ENCODE results near the gene KHDC1L.

The KHDC1L gene

DNA sequence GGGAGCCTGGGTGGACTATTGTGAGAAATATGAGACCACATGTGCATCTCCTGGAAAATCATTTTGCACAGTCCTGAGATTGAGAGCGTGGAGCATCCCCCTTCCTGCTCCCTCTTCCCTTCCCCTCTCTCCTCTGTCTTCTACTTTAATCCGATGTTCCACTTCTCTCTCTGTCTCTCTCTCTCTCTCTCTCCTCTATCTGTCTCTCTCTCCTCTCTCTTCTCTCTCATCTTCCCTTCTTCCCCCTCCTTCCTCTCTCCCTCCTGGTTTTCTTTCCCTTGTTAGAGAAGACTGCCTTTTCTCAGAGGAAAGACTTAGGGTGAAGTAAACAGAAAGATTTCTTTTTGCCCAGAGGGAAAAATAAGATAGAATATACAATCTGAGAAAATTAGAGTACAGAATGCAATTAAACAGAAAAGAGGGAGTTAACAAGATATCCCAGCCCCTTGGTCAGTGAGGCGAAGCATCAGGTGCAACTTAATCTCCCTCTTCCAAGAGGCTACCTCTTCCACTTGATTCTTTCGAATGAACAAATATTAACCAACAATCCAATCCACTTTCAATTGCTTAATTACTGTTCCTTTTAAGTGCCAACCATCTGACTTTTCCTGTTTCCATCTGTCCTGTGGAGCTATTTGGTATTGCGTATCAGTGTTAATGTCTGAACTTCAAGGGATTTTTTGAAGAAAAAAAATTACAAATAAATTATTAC is 23.1 kb upstream of the KHDC1L start:
- Histone ChIP-seq H3K4me3 (replicated peaks; ENCODE audit: insufficient read depth, low read length) (no peak overlapping the region), H3K27ac (replicated peaks) (no peak overlapping the region), H3K27me3 (ENCODE audit: insufficient read depth, poor library complexity, severe bottlenecking) (peaks cover 19% of the 10 kb centered on the region)
- TF ChIP-seq, protein P1, sequence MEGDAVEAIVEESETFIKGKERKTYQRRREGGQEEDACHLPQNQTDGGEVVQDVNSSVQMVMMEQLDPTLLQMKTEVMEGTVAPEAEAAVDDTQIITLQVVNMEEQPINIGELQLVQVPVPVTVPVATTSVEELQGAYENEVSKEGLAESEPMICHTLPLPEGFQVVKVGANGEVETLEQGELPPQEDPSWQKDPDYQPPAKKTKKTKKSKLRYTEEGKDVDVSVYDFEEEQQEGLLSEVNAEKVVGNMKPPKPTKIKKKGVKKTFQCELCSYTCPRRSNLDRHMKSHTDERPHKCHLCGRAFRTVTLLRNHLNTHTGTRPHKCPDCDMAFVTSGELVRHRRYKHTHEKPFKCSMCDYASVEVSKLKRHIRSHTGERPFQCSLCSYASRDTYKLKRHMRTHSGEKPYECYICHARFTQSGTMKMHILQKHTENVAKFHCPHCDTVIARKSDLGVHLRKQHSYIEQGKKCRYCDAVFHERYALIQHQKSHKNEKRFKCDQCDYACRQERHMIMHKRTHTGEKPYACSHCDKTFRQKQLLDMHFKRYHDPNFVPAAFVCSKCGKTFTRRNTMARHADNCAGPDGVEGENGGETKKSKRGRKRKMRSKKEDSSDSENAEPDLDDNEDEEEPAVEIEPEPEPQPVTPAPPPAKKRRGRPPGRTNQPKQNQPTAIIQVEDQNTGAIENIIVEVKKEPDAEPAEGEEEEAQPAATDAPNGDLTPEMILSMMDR (IDR thresholded peaks at IDR 0.05; ENCODE audit: insufficient read depth, low read length), result no peak
- TF ChIP-seq GABPA (IDR thresholded peaks at IDR 0.05; ENCODE audit: low read depth) (no peak), POLR2AphosphoS5 (IDR thresholded peaks at IDR 0.05; ENCODE audit: low read depth) (no peak), REST (IDR thresholded peaks at IDR 0.05; ENCODE audit: insufficient replicate concordance, low read depth) (no peak), SPI1 (IDR thresholded peaks at IDR 0.05; ENCODE audit: borderline replicate concordance, low read depth) (no peak)
- no peak for DNase-seq (ENCODE audit: low read depth in 1 of 2, low spot score in 1 of 2)

DNA sequence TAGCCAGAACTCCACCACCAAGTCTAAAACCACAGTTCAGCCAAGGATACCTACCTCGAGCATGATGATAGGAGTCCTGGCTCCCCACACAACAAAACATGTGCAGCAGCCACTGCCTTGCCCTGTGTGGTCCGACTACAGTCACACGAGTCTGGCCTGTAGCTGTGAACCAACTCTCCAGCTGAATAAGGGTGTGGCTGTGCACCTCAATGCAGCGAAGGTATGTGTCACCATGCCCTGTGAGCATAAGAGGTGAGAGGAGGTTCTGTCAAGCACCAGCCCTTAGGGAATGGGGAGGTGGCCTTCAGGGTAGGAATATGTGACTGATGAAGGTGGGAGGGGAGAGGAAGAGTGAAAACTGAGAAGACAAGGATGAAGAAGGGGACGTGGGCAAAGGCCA is 16.7 kb upstream of the KHDC1L start:
- DNase-seq (ENCODE audit: low read depth in 1 of 2, low spot score in 1 of 2), result no peak
- TF ChIP-seq SPI1 (IDR thresholded peaks at IDR 0.05; ENCODE audit: borderline replicate concordance, low read depth), result no peak
- TF ChIP-seq POLR2AphosphoS5 (IDR thresholded peaks at IDR 0.05; ENCODE audit: low read depth), result no peak
- TF ChIP-seq REST (IDR thresholded peaks at IDR 0.05; ENCODE audit: insufficient replicate concordance, low read depth), result no peak
- TF ChIP-seq, protein P1 (IDR thresholded peaks at IDR 0.05; ENCODE audit: insufficient read depth, low read length), result no peak

GRCh38 chr6:73240730-73241129 is 15.4 kb upstream of the KHDC1L start:
- DNase-seq (ENCODE audit: low read depth in 1 of 2, low spot score in 1 of 2), result no peak
- TF ChIP-seq SPI1 (IDR thresholded peaks at IDR 0.05; ENCODE audit: borderline replicate concordance, low read depth), result no peak
- no peak for TF ChIP-seq POLR2AphosphoS5 (IDR thresholded peaks at IDR 0.05; ENCODE audit: low read depth)
- TF ChIP-seq REST (IDR thresholded peaks at IDR 0.05; ENCODE audit: insufficient replicate concordance, low read depth), result no peak
- TF ChIP-seq GABPA (IDR thresholded peaks at IDR 0.05; ENCODE audit: low read depth), result no peak
- TF ChIP-seq, protein P1 (IDR thresholded peaks at IDR 0.05; ENCODE audit: insufficient read depth, low read length), result no peak
- peaks cover 2% of the 10 kb centered on the region for H3K27me3 ChIP-seq (ENCODE audit: insufficient read depth, poor library complexity, severe bottlenecking)
- H3K27ac ChIP-seq (replicated peaks), result no peak overlapping the region
- H3K4me3 ChIP-seq (replicated peaks; ENCODE audit: insufficient read depth, low read length), result no peak overlapping the region

More for the DNA sequence above, 16.7 kb upstream of the KHDC1L start:
- Histone ChIP-seq H3K27me3 (ENCODE audit: insufficient read depth, poor library complexity, severe bottlenecking) (peaks cover 10% of the 10 kb centered on the region), H3K4me3 (replicated peaks; ENCODE audit: insufficient read depth, low read length) (no peak overlapping the region), H3K27ac (replicated peaks) (no peak overlapping the region)
